ENCODE results near the gene APAF1.

Gene APAF1

DNA sequence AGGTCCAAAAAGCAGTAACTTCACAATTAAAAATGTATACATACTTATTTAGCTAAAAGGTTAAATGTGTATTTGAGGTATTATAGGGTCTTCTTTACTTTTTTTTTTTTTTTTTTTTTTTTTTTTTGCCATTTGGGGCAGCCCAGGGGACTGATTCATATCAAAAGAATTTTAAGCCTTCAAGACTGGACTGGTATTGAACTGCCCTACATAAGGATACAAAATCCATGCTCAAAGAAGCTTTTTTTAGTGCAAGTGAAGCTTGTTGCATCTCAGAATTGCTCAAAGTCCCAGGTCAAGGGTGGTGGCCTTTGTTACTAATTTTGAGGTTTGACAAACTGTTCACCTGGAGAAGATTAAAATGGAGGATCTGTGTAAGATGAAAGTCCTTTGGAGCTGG is 124.0 kb downstream of the APAF1 start:
- DNase-seq, result no peak

DNA sequence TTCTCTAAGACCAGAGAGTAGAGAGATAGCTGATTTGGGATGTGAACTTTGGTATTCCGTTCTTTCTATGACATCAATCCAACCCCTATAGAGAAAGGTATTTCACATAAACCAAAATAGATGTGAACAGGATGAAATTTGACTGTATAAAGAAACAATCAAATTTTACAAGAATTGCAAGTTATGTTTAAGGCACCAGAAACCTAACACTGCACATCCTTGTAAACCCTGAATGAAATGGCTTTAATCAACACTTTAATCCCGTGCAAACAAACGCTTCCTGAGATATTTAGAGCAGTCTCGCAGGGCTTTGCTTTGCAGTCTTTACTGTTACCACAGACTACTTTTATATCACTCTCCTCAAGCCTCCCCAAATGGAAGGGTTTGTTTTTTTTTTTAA is 125.1 kb downstream of the APAF1 start:
- no peak for DNase-seq

DNA sequence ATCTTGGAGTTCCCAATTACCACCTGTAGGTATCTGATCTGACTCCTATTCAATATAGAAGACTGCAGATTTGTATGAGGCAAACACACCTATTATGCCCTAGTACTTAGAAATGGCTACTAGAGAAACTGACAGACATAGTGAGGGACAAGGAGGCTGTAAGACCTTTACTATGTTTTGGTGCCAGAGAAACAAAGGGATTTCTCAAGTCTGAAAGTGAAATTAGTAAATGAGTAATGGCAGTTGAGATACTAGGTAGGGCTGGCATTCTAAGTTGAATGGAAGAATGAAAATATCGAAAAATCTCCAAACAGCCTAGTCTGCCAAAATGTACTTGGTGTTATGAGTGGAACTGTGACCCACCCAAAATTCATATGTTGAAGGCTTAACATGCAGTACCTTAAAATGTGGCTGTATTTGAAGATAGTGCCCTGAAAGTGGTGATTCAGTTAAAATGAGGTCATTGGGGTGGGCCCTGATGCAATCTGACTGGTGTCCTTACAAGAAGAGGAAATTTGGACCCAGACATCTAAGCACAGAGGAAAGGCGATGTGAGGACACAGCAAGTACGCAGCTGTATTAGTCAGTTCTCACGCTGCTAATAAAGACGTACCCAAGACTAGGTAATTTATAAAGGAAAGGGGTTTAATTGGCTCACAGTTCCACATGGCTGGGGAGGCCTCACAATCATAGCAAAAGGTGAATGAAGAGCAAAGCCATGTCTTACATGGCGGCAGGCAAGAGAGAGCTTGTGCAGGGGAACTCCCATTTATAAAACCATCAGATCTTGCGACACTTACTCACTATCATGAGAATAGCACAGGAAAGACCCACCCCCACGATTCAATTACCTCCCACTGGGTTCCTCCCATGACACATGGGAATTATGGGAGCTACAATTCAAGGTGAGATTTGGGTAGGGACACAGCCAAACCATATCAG is 127.0 kb downstream of the APAF1 start:
- no peak for DNase-seq

DNA sequence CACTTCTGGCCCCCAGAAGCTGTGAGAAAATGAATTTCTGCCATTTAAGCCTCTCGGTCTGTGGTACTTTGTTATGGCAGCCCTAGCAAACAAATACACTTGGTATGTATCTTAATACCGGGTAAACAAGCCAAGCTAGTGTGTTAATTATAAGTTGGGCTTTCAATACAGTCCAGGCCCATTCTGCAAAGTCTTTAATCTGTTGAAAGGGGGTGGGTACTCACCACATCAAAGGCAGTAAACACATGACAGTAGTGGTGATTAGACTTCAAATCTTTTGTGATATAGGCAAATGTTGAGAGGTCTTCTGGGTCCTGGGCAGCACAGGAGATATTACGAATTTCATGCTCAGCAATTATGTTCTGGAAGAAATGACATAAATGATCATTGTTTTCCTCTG is 127.7 kb downstream of the APAF1 start:
- DNase-seq, result no peak

DNA sequence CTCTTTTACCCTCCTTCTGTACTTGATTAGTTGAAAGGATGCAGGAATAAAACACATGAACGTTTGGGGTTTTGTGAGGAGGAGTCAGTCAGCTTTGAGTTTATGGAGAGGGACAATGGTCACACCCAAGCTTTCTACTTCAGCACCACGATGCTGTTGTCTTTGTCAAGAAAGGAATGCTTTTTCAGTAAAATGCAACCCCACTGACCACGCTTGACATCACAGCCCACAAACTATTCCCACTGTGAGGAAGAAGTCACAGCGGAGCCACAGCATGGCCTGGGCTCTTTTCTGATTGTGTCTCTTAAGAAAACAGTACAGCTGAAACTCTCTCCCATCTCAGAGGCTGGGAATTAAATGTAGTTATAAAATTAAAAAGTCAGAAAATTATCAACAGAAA is 135.2 kb downstream of the APAF1 start:
- no peak for DNase-seq

DNA sequence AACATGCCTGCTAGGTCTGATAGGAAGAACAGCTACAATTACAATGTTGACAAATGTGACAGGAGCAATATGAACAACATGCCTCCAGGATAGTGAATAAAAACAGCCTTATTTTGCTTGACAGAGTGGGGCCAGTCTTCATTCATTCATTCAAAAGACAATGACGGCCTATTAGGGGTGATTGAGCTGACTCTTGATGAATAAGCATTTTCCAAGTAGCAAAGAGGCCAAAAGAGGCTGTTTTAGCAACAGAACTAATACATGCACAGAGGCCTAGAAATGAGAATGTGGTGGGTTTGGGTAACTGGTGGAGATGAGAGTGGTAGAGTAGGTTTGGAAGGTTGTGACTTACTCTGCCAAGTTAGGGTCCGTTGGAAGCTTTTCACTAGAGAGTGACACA is 138.3 kb downstream of the APAF1 start:
- no peak for DNase-seq

All from amniotic stem cell (primary cell).